Hepatocyte (in vitro differentiated cells): ENCODE measurements around the gene GLRX3. TPM values are rescaled to one million over a fixed set of nuclear protein-coding genes. Genes with fewer than 3 reads are reported as not detected.
"Not testable (repeated sequence)": the region's sequence is repeated elsewhere in the genome, so short reads cannot be mapped to it uniquely, and the experiment has no call there.

Source experiments
- DNase-seq: peaks from one replicate; pipeline ENCODE4 v3.0.0-alpha.2; 2016; ENCODE audit warnings: low spot score
- H2AFZ ChIP-seq: fragments of 200-600 bp; sonication (generic); 2 replicates; pipeline ENCODE4 v1.6.0; 2016; ENCODE audit warnings: antibody characterized with exemption, mild to moderate bottlenecking
- H3K27ac ChIP-seq: fragments of 200-600 bp; sonication (generic); 2 replicates; pipeline ENCODE4 v1.5.1; 2016; ENCODE audit warnings: mild to moderate bottlenecking
- H3K27me3 ChIP-seq: fragments of 200-600 bp; sonication (generic); 2 replicates; pipeline ENCODE4 v1.6.1; 2016
- H3K36me3 ChIP-seq: fragments of 200-600 bp; sonication (generic); replicated peaks from 2 replicates; pipeline ENCODE4 v1.5.1; 2016; ENCODE audit warnings: low read depth; ENCODE audit not compliant: insufficient read depth
- H3K4me1 ChIP-seq: fragments of 200-600 bp; sonication (generic); 2 replicates; pipeline ENCODE4 v1.5.1; 2016; ENCODE audit warnings: mild to moderate bottlenecking, moderate library complexity; ENCODE audit not compliant: insufficient read depth
- H3K4me2 ChIP-seq: fragments of 200-600 bp; sonication (generic); 2 replicates; pipeline ENCODE4 v1.6.0; 2016
- H3K4me3 ChIP-seq: fragments of 200-600 bp; sonication (generic); 2 replicates; pipeline ENCODE4 v1.5.1; 2016; ENCODE audit warnings: mild to moderate bottlenecking
- H3K79me2 ChIP-seq: fragments of 200-600 bp; sonication (generic); 2 replicates; pipeline ENCODE4 v1.6.0; 2017; ENCODE audit warnings: mild to moderate bottlenecking
- H3K9me2 ChIP-seq: fragments of 200-600 bp; sonication (generic); replicated peaks from 2 replicates; pipeline ENCODE4 v1.6.0; 2017; ENCODE audit warnings: mild to moderate bottlenecking; ENCODE audit not compliant: insufficient read depth
- H3K9me3 ChIP-seq: fragments of 200-600 bp; sonication (generic); 2 replicates; pipeline ENCODE4 v1.5.1; 2016; ENCODE audit warnings: low read depth, mild to moderate bottlenecking
- H4K20me1 ChIP-seq: fragments of 200-600 bp; sonication (generic); 2 replicates; pipeline ENCODE4 v1.6.0; 2016; ENCODE audit warnings: mild to moderate bottlenecking; ENCODE audit not compliant: insufficient read depth, poor library complexity, severe bottlenecking
- CTCF ChIP-seq: fragments of 200-600 bp; sonication (generic); IDR thresholded peaks from 2 replicates; pipeline ENCODE4 v1.5.1; 2016; ENCODE audit warnings: antibody characterized with exemption, mild to moderate bottlenecking; ENCODE audit not compliant: poor library complexity
- EZH2 ChIP-seq: fragments of 200-600 bp; sonication (generic); IDR thresholded peaks from 2 replicates; pipeline ENCODE4 v1.6.1; 2016; ENCODE audit warnings: antibody characterized with exemption, mild to moderate bottlenecking, borderline replicate concordance
- EZH2phosphoT487 ChIP-seq: fragments of 200-600 bp; sonication (generic); IDR thresholded peaks from one replicate; pipeline ENCODE4 v1.6.1; 2018; ENCODE audit warnings: antibody characterized with exemption, mild to moderate bottlenecking, low read depth, moderate library complexity; ENCODE audit not compliant: unreplicated experiment, severe bottlenecking
- WGBS: methylation state at CpG from one replicate; pipeline ENCODE4 v1.1.6; 2016; ENCODE audit warnings: low lambda C conversion rate; ENCODE audit errors: missing lambda C conversion rate; 5-methylcytosine and 5-hydroxymethylcytosine counted together
- polyA plus RNA-seq: library from polyadenylated mRNA; unstranded; fragments of >200 nt; fragmentation: Nextera tagmentation; extraction: Ambion mirVana; gene quantifications from 2 replicates; pipeline ENCODE4 v1.2.1, GENCODE V29; 2016
- total RNA-seq: library from RNA; depleted of rRNA; stranded (reverse); fragments of >200 nt; gene quantifications from 2 replicates; pipeline ENCODE4 v1.2.3, GENCODE V29; 2014

GLRX3 gene
- total and polyA plus RNA-seq, 2 experiments from 2014 or later = 90.6 to 100 TPM

- no peaks in the 10 kb centered on the region for H3K9me3 ChIP-seq
- no peaks in the 10 kb centered on the region for H3K27me3 ChIP-seq
- no peaks in the 10 kb centered on the region for H3K79me2 ChIP-seq
- 96% methylated on average over 8 of the region's 8 CpGs for WGBS
- H4K20me1 ChIP-seq = no peaks in the 10 kb centered on the region
- no peak for DNase-seq
- no peak overlapping the region for H3K27ac ChIP-seq
- H3K36me3 ChIP-seq = no peaks in the 10 kb centered on the region
- H2AFZ ChIP-seq = no peak overlapping the region
- TF ChIP-seq CTCF (no peak), EZH2phosphoT487 (no peak), EZH2 (no peak)
- H3K4me3 ChIP-seq = no peak overlapping the region
- no peak overlapping the region for H3K4me2 ChIP-seq
- no peaks in the 10 kb centered on the region for H3K4me1 ChIP-seq
- H3K9me2 ChIP-seq = no peaks in the 10 kb centered on the region
These were observed 64.8 kb downstream of the GLRX3 start for GRCh38 chr10:130201043-130201380.

- H4K20me1 ChIP-seq, H3K79me2 ChIP-seq, H3K27me3 ChIP-seq, H3K27ac ChIP-seq, DNase-seq, H3K9me2 ChIP-seq, H2AFZ ChIP-seq, H3K4me1 ChIP-seq, H3K36me3 ChIP-seq, H3K4me2 ChIP-seq, H3K4me3 ChIP-seq, H3K9me3 ChIP-seq: not testable (repeated sequence)
- WGBS = 42% methylated on average over 3 of the region's 4 CpGs
These were observed 66.0 kb downstream of the GLRX3 start for GRCh38 chr10:130202150-130202549.

GRCh38 chr10:130202984-130203621 lies 66.9 kb downstream of the GLRX3 start:
- H3K4me1 ChIP-seq = no peaks in the 10 kb centered on the region
- no peaks in the 10 kb centered on the region for H4K20me1 ChIP-seq
- no peaks in the 10 kb centered on the region for H3K36me3 ChIP-seq
- H3K4me3 ChIP-seq = no peak overlapping the region
- 94% methylated on average over 28 of the region's 29 CpGs for WGBS
- DNase-seq = no peak
- no peak overlapping the region for H2AFZ ChIP-seq
- H3K9me3 ChIP-seq = no peaks in the 10 kb centered on the region
- H3K79me2 ChIP-seq = no peaks in the 10 kb centered on the region
- H3K4me2 ChIP-seq = no peak overlapping the region
- TF ChIP-seq EZH2phosphoT487 (no peak), CTCF (no peak), EZH2 (no peak)
- H3K27ac ChIP-seq = no peak overlapping the region
- no peaks in the 10 kb centered on the region for H3K27me3 ChIP-seq
- H3K9me2 ChIP-seq = no peaks in the 10 kb centered on the region

GRCh38 chr10:130203626-130204025 lies 67.4 kb downstream of the GLRX3 start:
- Histone ChIP-seq H3K4me2 (no peak overlapping the region), H4K20me1 (no peaks in the 10 kb centered on the region), H3K27me3 (no peaks in the 10 kb centered on the region), H3K4me3 (no peak overlapping the region), H3K27ac (no peak overlapping the region), H3K4me1 (no peaks in the 10 kb centered on the region), H3K36me3 (no peaks in the 10 kb centered on the region), H2AFZ (no peak overlapping the region), H3K9me3 (no peaks in the 10 kb centered on the region), H3K79me2 (no peaks in the 10 kb centered on the region), H3K9me2 (no peaks in the 10 kb centered on the region)
- TF ChIP-seq CTCF (no peak), EZH2phosphoT487 (no peak), EZH2 (no peak)
- 65% methylated on average over 5 of the region's 18 CpGs for WGBS
- DNase-seq = no peak
